A673 (cell line): ENCODE data around the gene DNAJC2. TPM values are rescaled to one million over a fixed set of nuclear protein-coding genes. Genes with fewer than 3 reads are reported as not detected.

ENCODE experiments used
- BruUV-seq: library from RNA; stranded (reverse); fragments of 400-500 nt; replicated peaks from 2 replicates; lab custom pipeline; 2021; lab: Mats Ljungman, UMichigan
- CTCF ChIA-PET: fragments of 300-600 bp; sonication (Branson Sonifier 250); formaldehyde crosslinking; loops from one replicate; lab custom pipeline; 2022; ENCODE audit warnings: antibody characterized with exemption; lab: Charles Lee
- POLR2A ChIA-PET: fragments of 300-600 bp; sonication (Branson Sonifier 250); formaldehyde crosslinking; loops from one replicate; lab custom pipeline; 2022; ENCODE audit warnings: antibody characterized with exemption; ENCODE audit not compliant: low non-redundant PET; lab: Charles Lee
- DNase-seq: peaks from one replicate; pipeline ENCODE4 v3.0.0-alpha.2; 2015; ENCODE audit warnings: low spot score
- H3K27ac ChIP-seq: fragments of 200-600 bp; sonication (generic); 2 replicates; pipeline ENCODE4 v1.5.1; 2016; ENCODE audit warnings: mixed run types, low read depth, mild to moderate bottlenecking, mixed read lengths, antibody characterized with exemption, low read length; ENCODE audit not compliant: poor library complexity, severe bottlenecking
- H3K27me3 ChIP-seq: fragments of 200-600 bp; sonication (generic); replicated peaks from 2 replicates; pipeline ENCODE4 v1.6.1; 2017; ENCODE audit warnings: mixed run types, low read depth, mild to moderate bottlenecking, mixed read lengths, antibody characterized with exemption, low read length; ENCODE audit not compliant: insufficient read depth, poor library complexity
- H3K36me3 ChIP-seq: fragments of 200-600 bp; sonication (generic); 2 replicates; pipeline ENCODE4 v1.6.1; 2016; ENCODE audit warnings: mixed run types, mild to moderate bottlenecking, mixed read lengths, antibody characterized with exemption, low read length; ENCODE audit not compliant: insufficient read depth, poor library complexity, severe bottlenecking
- H3K4me1 ChIP-seq: fragments of 200-600 bp; sonication (generic); 2 replicates; pipeline ENCODE4 v1.6.1; 2017; ENCODE audit warnings: mixed run types, mild to moderate bottlenecking, mixed read lengths, antibody characterized with exemption, low read length; ENCODE audit not compliant: insufficient read depth, poor library complexity, severe bottlenecking
- H3K4me3 ChIP-seq: fragments of 200-600 bp; sonication (generic); 2 replicates; pipeline ENCODE4 v1.5.1; 2016; ENCODE audit warnings: low read depth, mixed run types, mild to moderate bottlenecking, mixed read lengths, low read length; ENCODE audit not compliant: poor library complexity, severe bottlenecking
- H3K9me3 ChIP-seq: fragments of 200-600 bp; sonication (generic); 2 replicates; pipeline ENCODE4 v1.6.1; 2016; ENCODE audit warnings: mixed run types, low read depth, mild to moderate bottlenecking, mixed read lengths, antibody characterized with exemption, low read length; ENCODE audit not compliant: poor library complexity, severe bottlenecking
- CTCF ChIP-seq: fragments of 300-800, 200-600 bp; sonication (generic); conservative IDR thresholded peaks from 2 replicates; pipeline ENCODE4 v1.5.1; 2017; ENCODE audit warnings: low read depth, mild to moderate bottlenecking, antibody characterized with exemption, low read length, moderate library complexity, mixed read lengths
- EZH2 ChIP-seq: fragments of 200-600 bp; sonication (generic); IDR thresholded peaks from 2 replicates; pipeline ENCODE4 v1.6.1; 2017; ENCODE audit warnings: borderline replicate concordance, low read depth, mild to moderate bottlenecking, mixed read lengths, antibody characterized with exemption, low read length; ENCODE audit not compliant: poor library complexity, severe bottlenecking
- intact Hi-C: fragments of 100-400 bp; cut with micrococcal nuclease; formaldehyde crosslinking; loops from one replicate; pipeline ENCODE4 v1.10.0; 2022; ENCODE audit not compliant: unreplicated experiment
- total RNA-seq: library from RNA; stranded (reverse); gene quantifications from 2 replicates; pipeline ENCODE4 v1.2.3, GENCODE V29; 2021

DNAJC2 gene
- total RNA-seq, 1 experiment from 2014 or later = 76.8 TPM

- H3K9me3 ChIP-seq = no peaks in the 10 kb centered on the region
- H3K27me3 ChIP-seq = no peaks in the 10 kb centered on the region
- BruUV-seq = no TSS peak
- no peak for TF ChIP-seq EZH2
- TF ChIP-seq CTCF = no peak
- intact Hi-C loops = no loop called here
- H3K4me3 ChIP-seq = no peak overlapping the region
- no peaks in the 10 kb centered on the region for H3K4me1 ChIP-seq
- H3K36me3 ChIP-seq = no peaks in the 10 kb centered on the region
- no peak for DNase-seq
- ChIA-PET POLR2A (no interaction called here), CTCF (no interaction called here)
- H3K27ac ChIP-seq = no peak overlapping the region
These were observed 44.7 kb upstream of the DNAJC2 start for GRCh38 chr7:103389263-103389662.

- intact Hi-C loops = no loop called here
- ChIA-PET CTCF (no interaction called here), POLR2A (no interaction called here)
- no peak for TF ChIP-seq CTCF
- TF ChIP-seq EZH2 = no peak
- Histone ChIP-seq H3K4me3 (no peak overlapping the region), H3K27ac (no peak overlapping the region), H3K36me3 (no peaks in the 10 kb centered on the region), H3K4me1 (no peaks in the 10 kb centered on the region), H3K27me3 (no peaks in the 10 kb centered on the region), H3K9me3 (no peaks in the 10 kb centered on the region)
- no peak for DNase-seq
- BruUV-seq = no TSS peak
These were observed 44.0 kb upstream of the DNAJC2 start for GRCh38 chr7:103388469-103389140.

- DNase-seq = no peak
- H3K4me3 ChIP-seq = no peak overlapping the region
- BruUV-seq = no TSS peak
- ChIA-PET POLR2A (no interaction called here), CTCF (no interaction called here)
- H3K27ac ChIP-seq = no peak overlapping the region
- H3K36me3 ChIP-seq = no peaks in the 10 kb centered on the region
- TF ChIP-seq CTCF = no peak
- TF ChIP-seq EZH2 = no peak
- H3K9me3 ChIP-seq = no peaks in the 10 kb centered on the region
- intact Hi-C loops = no loop called here
- no peaks in the 10 kb centered on the region for H3K27me3 ChIP-seq
- no peaks in the 10 kb centered on the region for H3K4me1 ChIP-seq
These were observed 42.7 kb upstream of the DNAJC2 start for GRCh38 chr7:103387242-103387641.
